ENCODE measurements around the gene TALDO1.

DNA sequence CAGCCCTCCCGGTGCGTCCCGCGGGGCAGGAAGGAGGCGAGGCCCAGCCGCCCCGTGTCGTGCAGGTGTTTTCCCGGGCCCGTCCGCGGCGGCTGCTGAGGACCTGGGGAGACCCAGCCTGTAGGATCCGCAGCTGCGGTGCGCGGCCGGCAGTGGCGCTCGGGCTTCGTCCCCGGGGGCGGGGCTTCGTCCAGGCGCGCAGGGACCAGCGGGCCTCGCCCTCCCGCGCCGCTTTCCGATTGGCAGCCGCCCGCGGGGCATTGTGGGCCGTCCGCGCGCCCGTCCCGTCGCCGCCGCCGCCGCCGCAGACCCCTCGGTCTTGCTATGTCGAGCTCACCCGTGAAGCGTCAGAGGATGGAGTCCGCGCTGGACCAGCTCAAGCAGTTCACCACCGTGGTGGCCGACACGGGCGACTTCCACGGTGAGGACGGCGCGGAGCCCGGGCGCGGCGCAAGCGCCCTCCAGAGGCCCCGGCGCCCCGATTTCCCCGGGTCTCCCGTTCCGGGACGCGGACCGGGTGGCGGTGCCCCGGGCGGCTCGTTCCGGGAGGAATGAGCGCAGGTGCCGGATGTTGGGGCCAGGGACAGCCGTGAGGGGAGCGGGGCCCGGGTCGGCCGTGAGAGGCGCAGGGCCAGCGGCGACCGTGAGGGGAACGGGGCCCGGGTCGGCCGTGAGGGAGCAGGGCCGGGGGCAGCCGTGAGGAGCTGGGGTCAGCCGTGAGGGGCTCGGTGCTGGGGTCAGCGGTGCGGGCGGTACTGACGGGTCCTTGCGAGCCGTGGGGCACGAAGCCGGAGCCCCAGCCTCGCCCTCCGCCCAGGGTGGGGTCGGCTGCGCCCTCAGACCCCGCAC lies at the start of gene TALDO1:
- TF ChIP-seq, protein P1, sequence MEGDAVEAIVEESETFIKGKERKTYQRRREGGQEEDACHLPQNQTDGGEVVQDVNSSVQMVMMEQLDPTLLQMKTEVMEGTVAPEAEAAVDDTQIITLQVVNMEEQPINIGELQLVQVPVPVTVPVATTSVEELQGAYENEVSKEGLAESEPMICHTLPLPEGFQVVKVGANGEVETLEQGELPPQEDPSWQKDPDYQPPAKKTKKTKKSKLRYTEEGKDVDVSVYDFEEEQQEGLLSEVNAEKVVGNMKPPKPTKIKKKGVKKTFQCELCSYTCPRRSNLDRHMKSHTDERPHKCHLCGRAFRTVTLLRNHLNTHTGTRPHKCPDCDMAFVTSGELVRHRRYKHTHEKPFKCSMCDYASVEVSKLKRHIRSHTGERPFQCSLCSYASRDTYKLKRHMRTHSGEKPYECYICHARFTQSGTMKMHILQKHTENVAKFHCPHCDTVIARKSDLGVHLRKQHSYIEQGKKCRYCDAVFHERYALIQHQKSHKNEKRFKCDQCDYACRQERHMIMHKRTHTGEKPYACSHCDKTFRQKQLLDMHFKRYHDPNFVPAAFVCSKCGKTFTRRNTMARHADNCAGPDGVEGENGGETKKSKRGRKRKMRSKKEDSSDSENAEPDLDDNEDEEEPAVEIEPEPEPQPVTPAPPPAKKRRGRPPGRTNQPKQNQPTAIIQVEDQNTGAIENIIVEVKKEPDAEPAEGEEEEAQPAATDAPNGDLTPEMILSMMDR (IDR thresholded peaks at IDR 0.05; ENCODE audit: low read depth, low read length, poor library complexity, severe bottlenecking): peak; percentile 31
- no peak for TF ChIP-seq EZH2phosphoT487 (IDR thresholded peaks at IDR 0.05; ENCODE audit: borderline replicate concordance, low read length)

All from DOHH2 (cell line).